ENCODE results near the gene NLRP6.

DNA sequence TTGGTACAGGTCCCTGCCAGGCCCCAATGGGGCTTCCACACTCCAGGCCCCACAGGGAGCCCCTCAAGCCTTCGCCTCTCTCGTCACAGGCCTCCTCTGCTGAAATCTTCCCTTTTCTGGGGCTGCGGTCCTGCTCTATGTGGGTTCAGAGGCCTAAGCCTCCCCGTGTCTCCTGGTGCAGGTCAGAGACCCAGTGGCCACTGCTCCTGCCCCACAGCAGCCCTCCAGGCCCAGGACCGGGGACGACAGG is 48.3 kb downstream of the NLRP6 start:
- peak in 1 of 2 donors; percentile 7 for TF ChIP-seq POLR2A (IDR thresholded peaks at IDR 0.05)
- TF ChIP-seq POLR2AphosphoS5 (IDR thresholded peaks at IDR 0.05) = no peak
- TF ChIP-seq, protein P1, sequence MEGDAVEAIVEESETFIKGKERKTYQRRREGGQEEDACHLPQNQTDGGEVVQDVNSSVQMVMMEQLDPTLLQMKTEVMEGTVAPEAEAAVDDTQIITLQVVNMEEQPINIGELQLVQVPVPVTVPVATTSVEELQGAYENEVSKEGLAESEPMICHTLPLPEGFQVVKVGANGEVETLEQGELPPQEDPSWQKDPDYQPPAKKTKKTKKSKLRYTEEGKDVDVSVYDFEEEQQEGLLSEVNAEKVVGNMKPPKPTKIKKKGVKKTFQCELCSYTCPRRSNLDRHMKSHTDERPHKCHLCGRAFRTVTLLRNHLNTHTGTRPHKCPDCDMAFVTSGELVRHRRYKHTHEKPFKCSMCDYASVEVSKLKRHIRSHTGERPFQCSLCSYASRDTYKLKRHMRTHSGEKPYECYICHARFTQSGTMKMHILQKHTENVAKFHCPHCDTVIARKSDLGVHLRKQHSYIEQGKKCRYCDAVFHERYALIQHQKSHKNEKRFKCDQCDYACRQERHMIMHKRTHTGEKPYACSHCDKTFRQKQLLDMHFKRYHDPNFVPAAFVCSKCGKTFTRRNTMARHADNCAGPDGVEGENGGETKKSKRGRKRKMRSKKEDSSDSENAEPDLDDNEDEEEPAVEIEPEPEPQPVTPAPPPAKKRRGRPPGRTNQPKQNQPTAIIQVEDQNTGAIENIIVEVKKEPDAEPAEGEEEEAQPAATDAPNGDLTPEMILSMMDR (IDR thresholded peaks at IDR 0.05) = no peak
- no peak for TF ChIP-seq EP300 (IDR thresholded peaks at IDR 0.05)

Data from suprapubic skin (tissue), 4 donors.